HCT116 (cell line): ENCODE measurements around the gene BLID. TPM values are rescaled to one million over a fixed set of nuclear protein-coding genes. Genes with fewer than 3 reads are reported as not detected.

Source experiments
- ATAC-seq: fragments of 200-7000 bp; cut with Tn5 transposase; 2 replicates; pipeline ENCODE4 v1.9.1; 2020; ENCODE audit warnings: mild to moderate bottlenecking, moderate library complexity
- BruUV-seq: library from RNA; stranded (reverse); fragments of 400-500 nt; replicated peaks from 2 replicates; lab custom pipeline; 2021; lab: Mats Ljungman, UMichigan
- CTCF ChIA-PET: fragments of 300-600 bp; sonication (Branson Sonifier 250); formaldehyde crosslinking; loops from one replicate; lab custom pipeline; 2021; ENCODE audit warnings: antibody characterized with exemption; lab: Charles Lee
- POLR2A ChIA-PET: fragments of 300-600, 350-600 bp; sonication (Branson Sonifier 250); formaldehyde crosslinking; loops from one replicate; lab custom pipeline; 2021; ENCODE audit warnings: antibody characterized with exemption; lab: Charles Lee
- RAD21 ChIA-PET, 2 experiments: fragments of 300-600 bp; sonication (Branson Sonifier 250); formaldehyde crosslinking; loops; one replicate each; lab custom pipeline; 2023; ENCODE audit warnings: low total read pairs in 2 of 2; ENCODE audit not compliant: uncharacterized antibody in 2 of 2, unreplicated experiment in 2 of 2, low non-redundant PET in 1 of 2; lab: Charles Lee
- DNase-seq: peaks from one replicate; pipeline ENCODE4 v3.0.0-alpha.2; 2010; ENCODE audit warnings: low read depth, low spot score
- H2AFZ ChIP-seq: fragments of 200-600 bp; shearing (Covaris generic), sonication (generic); 2 replicates; pipeline ENCODE4 v1.6.1; 2017; ENCODE audit warnings: low read depth, mixed run types, mixed read lengths, antibody characterized with exemption, low read length; ENCODE audit not compliant: poor library complexity, severe bottlenecking
- H3K27ac ChIP-seq: 2 replicates; pipeline ENCODE4 v1.5.1; 2012; ENCODE audit warnings: low read depth, low read length
- H3K27me3 ChIP-seq: fragments of 200-600 bp; sonication (generic); 2 replicates; pipeline ENCODE4 v1.6.1; 2016; ENCODE audit warnings: mixed run types, low read length, mixed read lengths; ENCODE audit not compliant: insufficient read depth
- H3K36me3 ChIP-seq, 2 experiments: fragments of 200-500 bp in 1 of 2; fragments of 200-600 bp in 1 of 2; sonication (Bioruptor generic) in 1 of 2; sonication (generic) in 1 of 2; 2 replicates each; pipeline versions ENCODE4 v1.5.1 to v1.6.1; 2014 to 2016; ENCODE audit warnings: low read length in 2 of 2, inconsistent platforms in 1 of 2, mixed read lengths in 1 of 2, mixed run types in 1 of 2; ENCODE audit not compliant: insufficient read depth in 2 of 2, control insufficient read depth in 1 of 2
- H3K4me1 ChIP-seq, 2 experiments: fragments of 200-600 bp in 1 of 2; sonication (generic) in 1 of 2; 2 replicates each; pipeline versions ENCODE4 v1.5.1 to v1.6.1; 2012 to 2017; ENCODE audit warnings: low read length in 2 of 2, inconsistent platforms in 1 of 2, mild to moderate bottlenecking in 1 of 2, mixed read lengths in 1 of 2, mixed run types in 1 of 2, moderate library complexity in 1 of 2; ENCODE audit not compliant: insufficient read depth in 2 of 2, control insufficient read depth in 1 of 2
- H3K4me2 ChIP-seq: fragments of 200-600 bp; sonication (generic); 2 replicates; pipeline ENCODE4 v1.6.1; 2017; ENCODE audit warnings: mixed run types, low read length, mixed read lengths
- H3K4me3 ChIP-seq, 2 experiments: fragments of 200-600 bp in 1 of 2; sonication (generic) in 1 of 2; replicated peaks in 1 of 2; 2 replicates each; pipeline ENCODE4 v1.5.1; 2011 to 2016; ENCODE audit warnings: low read length in 2 of 2, control low read depth in 1 of 2, low read depth in 1 of 2, mild to moderate bottlenecking in 1 of 2, mixed read lengths in 1 of 2, mixed run types in 1 of 2
- H3K79me2 ChIP-seq: fragments of 200-600 bp; sonication (generic); 2 replicates; pipeline ENCODE4 v1.6.1; 2017; ENCODE audit warnings: mild to moderate bottlenecking, mixed run types, low read length, moderate library complexity, mixed read lengths; ENCODE audit not compliant: insufficient read depth
- H3K9ac ChIP-seq: fragments of 200-600 bp; sonication (generic); 2 replicates; pipeline ENCODE4 v1.6.1; 2016; ENCODE audit warnings: low read length, mixed read lengths
- H3K9me2 ChIP-seq: fragments of 200-600 bp; sonication (generic), shearing (Covaris generic); 2 replicates; pipeline ENCODE4 v1.6.1; 2017; ENCODE audit warnings: mixed run types, mild to moderate bottlenecking, moderate library complexity; ENCODE audit not compliant: insufficient read depth
- H3K9me3 ChIP-seq, 2 experiments: fragments of 200-500 bp in 1 of 2; fragments of 200-600 bp in 1 of 2; sonication (Bioruptor generic) in 1 of 2; sonication (generic) in 1 of 2; 2 replicates each; pipeline ENCODE4 v1.6.1; 2014 to 2017; ENCODE audit warnings: low read length in 2 of 2, mixed read lengths in 2 of 2, inconsistent platforms in 1 of 2, low read depth in 1 of 2, mild to moderate bottlenecking in 1 of 2, mixed run types in 1 of 2, moderate library complexity in 1 of 2; ENCODE audit not compliant: control insufficient read depth in 1 of 2, insufficient read depth in 1 of 2
- H4K20me1 ChIP-seq: fragments of 200-600 bp; sonication (generic), shearing (Covaris generic); 2 replicates; pipeline ENCODE4 v1.6.1; 2017; ENCODE audit warnings: mixed run types, mild to moderate bottlenecking, moderate library complexity; ENCODE audit not compliant: insufficient read depth
- JUND ChIP-seq: IDR thresholded peaks from 2 replicates; pipeline ENCODE4 v1.6.1; 2012
- POLR2AphosphoS5 ChIP-seq: IDR thresholded peaks from 2 replicates; pipeline ENCODE4 v1.6.1; 2011; ENCODE audit warnings: mild to moderate bottlenecking, low read depth, low read length, moderate library complexity
- RAD21 ChIP-seq: IDR thresholded peaks from 2 replicates; pipeline ENCODE4 v1.6.1; 2012; ENCODE audit warnings: low read depth, mild to moderate bottlenecking
- YY1 ChIP-seq: IDR thresholded peaks from 2 replicates; pipeline ENCODE4 v1.6.1; 2011; ENCODE audit warnings: low read length, low read depth, moderate library complexity, mild to moderate bottlenecking; ENCODE audit not compliant: insufficient replicate concordance; ENCODE audit errors: extremely low read depth
- ZFX ChIP-seq: fragments of 450-650 bp; IDR thresholded peaks from 2 replicates; pipeline ENCODE4 v1.6.1; 2017
- ZNF274 ChIP-seq: fragments of 200-500 bp; sonication (Bioruptor generic); IDR thresholded peaks from 2 replicates; pipeline ENCODE4 v1.6.1; 2014; ENCODE audit warnings: mild to moderate bottlenecking, low read depth, low read length, inconsistent platforms
- intact Hi-C: fragments of 100-400 bp; cut with micrococcal nuclease; formaldehyde crosslinking; loops from 2 replicates; pipeline ENCODE4 v1.10.0; 2022
- total RNA-seq: library from RNA; stranded (reverse); gene quantifications from one replicate; pipeline ENCODE4 v1.2.1, GENCODE V29; 2021; ENCODE audit not compliant: unreplicated experiment
- TF ChIP-seq, protein P1 (sequence below): IDR thresholded peaks from 2 replicates; pipeline ENCODE4 v1.6.1; 2012; ENCODE audit warnings: low read depth
- TF ChIP-seq, protein P2 (sequence below), 3 experiments: fragments of 200-600 bp in 1 of 3; sonication (generic) in 1 of 3; IDR thresholded peaks in 2 of 3; conservative IDR thresholded peaks in 1 of 3; 2 replicates each; pipeline ENCODE4 v1.5.1; 2012 to 2017; ENCODE audit warnings: low read depth in 2 of 3, low read length in 2 of 3, antibody characterized with exemption in 1 of 3, borderline replicate concordance in 1 of 3, control low read depth in 1 of 3, mild to moderate bottlenecking in 1 of 3, mixed read lengths in 1 of 3, mixed run types in 1 of 3, moderate library complexity in 1 of 3; ENCODE audit not compliant: insufficient read depth in 1 of 3

Gene BLID
- total RNA-seq, 1 experiment from 2014 or later, result 8.9 TPM

GRCh38 chr11:122099374-122100036 is 16.5 kb downstream of the BLID start:
- ATAC-seq (no peak), DNase-seq (no peak)
- H3K27me3 ChIP-seq, result no peaks in the 10 kb centered on the region
- H3K36me3 ChIP-seq, result peaks cover 3 to 43% of the 10 kb centered on the region in 2 experiments; a peak in 2 of 4 replicates
- no peak overlapping the region for H3K4me2 ChIP-seq
- no peak overlapping the region for H3K4me3 ChIP-seq
- peaks cover 100% of the 10 kb centered on the region for H3K79me2 ChIP-seq
- RAD21 ChIA-PET, result no interaction called here
- H3K9me3 ChIP-seq, result no peaks in the 10 kb centered on the region
- peaks cover 38 to 70% of the 10 kb centered on the region in 2 experiments for H3K4me1 ChIP-seq
- H2AFZ ChIP-seq, result no peak overlapping the region
- CTCF ChIA-PET, result interaction anchor here (1.3 kb wide), 1 partner anchor 9 kb away, joined by 3 read pairs; no protein-coding TSS in a partner anchor
- no peak for TF ChIP-seq YY1
- no peak for TF ChIP-seq JUND
- no peak for TF ChIP-seq ZNF274
- peak; percentile 24 for TF ChIP-seq POLR2AphosphoS5
- TF ChIP-seq, protein P1, sequence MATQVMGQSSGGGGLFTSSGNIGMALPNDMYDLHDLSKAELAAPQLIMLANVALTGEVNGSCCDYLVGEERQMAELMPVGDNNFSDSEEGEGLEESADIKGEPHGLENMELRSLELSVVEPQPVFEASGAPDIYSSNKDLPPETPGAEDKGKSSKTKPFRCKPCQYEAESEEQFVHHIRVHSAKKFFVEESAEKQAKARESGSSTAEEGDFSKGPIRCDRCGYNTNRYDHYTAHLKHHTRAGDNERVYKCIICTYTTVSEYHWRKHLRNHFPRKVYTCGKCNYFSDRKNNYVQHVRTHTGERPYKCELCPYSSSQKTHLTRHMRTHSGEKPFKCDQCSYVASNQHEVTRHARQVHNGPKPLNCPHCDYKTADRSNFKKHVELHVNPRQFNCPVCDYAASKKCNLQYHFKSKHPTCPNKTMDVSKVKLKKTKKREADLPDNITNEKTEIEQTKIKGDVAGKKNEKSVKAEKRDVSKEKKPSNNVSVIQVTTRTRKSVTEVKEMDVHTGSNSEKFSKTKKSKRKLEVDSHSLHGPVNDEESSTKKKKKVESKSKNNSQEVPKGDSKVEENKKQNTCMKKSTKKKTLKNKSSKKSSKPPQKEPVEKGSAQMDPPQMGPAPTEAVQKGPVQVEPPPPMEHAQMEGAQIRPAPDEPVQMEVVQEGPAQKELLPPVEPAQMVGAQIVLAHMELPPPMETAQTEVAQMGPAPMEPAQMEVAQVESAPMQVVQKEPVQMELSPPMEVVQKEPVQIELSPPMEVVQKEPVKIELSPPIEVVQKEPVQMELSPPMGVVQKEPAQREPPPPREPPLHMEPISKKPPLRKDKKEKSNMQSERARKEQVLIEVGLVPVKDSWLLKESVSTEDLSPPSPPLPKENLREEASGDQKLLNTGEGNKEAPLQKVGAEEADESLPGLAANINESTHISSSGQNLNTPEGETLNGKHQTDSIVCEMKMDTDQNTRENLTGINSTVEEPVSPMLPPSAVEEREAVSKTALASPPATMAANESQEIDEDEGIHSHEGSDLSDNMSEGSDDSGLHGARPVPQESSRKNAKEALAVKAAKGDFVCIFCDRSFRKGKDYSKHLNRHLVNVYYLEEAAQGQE, result no peak
- no peak for TF ChIP-seq RAD21
- TF ChIP-seq, protein P2, sequence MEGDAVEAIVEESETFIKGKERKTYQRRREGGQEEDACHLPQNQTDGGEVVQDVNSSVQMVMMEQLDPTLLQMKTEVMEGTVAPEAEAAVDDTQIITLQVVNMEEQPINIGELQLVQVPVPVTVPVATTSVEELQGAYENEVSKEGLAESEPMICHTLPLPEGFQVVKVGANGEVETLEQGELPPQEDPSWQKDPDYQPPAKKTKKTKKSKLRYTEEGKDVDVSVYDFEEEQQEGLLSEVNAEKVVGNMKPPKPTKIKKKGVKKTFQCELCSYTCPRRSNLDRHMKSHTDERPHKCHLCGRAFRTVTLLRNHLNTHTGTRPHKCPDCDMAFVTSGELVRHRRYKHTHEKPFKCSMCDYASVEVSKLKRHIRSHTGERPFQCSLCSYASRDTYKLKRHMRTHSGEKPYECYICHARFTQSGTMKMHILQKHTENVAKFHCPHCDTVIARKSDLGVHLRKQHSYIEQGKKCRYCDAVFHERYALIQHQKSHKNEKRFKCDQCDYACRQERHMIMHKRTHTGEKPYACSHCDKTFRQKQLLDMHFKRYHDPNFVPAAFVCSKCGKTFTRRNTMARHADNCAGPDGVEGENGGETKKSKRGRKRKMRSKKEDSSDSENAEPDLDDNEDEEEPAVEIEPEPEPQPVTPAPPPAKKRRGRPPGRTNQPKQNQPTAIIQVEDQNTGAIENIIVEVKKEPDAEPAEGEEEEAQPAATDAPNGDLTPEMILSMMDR (IDR thresholded peaks at IDR 0.05 in 2 of 3, conservative IDR thresholded peaks at IDR 0.05 in 1 of 3; ENCODE audit: borderline replicate concordance in 1 of 3, insufficient read depth in 1 of 3, low read depth in 2 of 3, low read length in 2 of 3), result no peak
- TF ChIP-seq ZFX, result no peak
- H3K27ac ChIP-seq, result peak overlapping the region; percentile 8; the same call in 1 of the 2 replicates
- H4K20me1 ChIP-seq, result no peaks in the 10 kb centered on the region
- POLR2A ChIA-PET, result no interaction called here
- no peaks in the 10 kb centered on the region for H3K9me2 ChIP-seq
- TSS peak; percentile 30 for BruUV-seq
- intact Hi-C loops, result loop anchor here (5.0 to 10.0 kb wide), 2 partner anchors 405 to 442 kb away; no protein-coding TSS in a partner anchor
- no peak overlapping the region for H3K9ac ChIP-seq
